ENCODE results near the gene RSBN1L. TPM values are rescaled to one million over a fixed set of nuclear protein-coding genes. Genes with fewer than 3 reads are reported as not detected.

Gene RSBN1L
- total and polyA plus RNA-seq, 2 of the 8 experiments (the other 6 are each of a cell fraction or from before 2014, with no cell fraction given), result 4.1 to 22.1 TPM

GRCh38 chr7:77824636-77825035, 128.4 kb downstream of the RSBN1L start:
- H3K79me1 ChIP-seq (ENCODE audit: low read depth, low read length), result peaks cover 5% of the 10 kb centered on the region; the same call in 1 of the 2 replicates
- H3K23me2 ChIP-seq (ENCODE audit: low read depth, low read length), result no peaks in the 10 kb centered on the region
- H3K4ac ChIP-seq (replicated peaks; ENCODE audit: insufficient read length, low read depth, low read length), result no peak overlapping the region
- no peak overlapping the region for H3K18ac ChIP-seq (ENCODE audit: extremely low read depth, low read length)
- H3K14ac ChIP-seq (ENCODE audit: insufficient read length), result no peak overlapping the region
- H2BK12ac ChIP-seq (ENCODE audit: low read depth, low read length), result no peak overlapping the region
- H3K27ac ChIP-seq (ENCODE audit: low read depth, low read length), result no peak overlapping the region
- no peak overlapping the region for H2AFZ ChIP-seq (ENCODE audit: low read length)
- H4K5ac ChIP-seq (ENCODE audit: insufficient read length, low read depth, low read length), result no peak overlapping the region
- H3K9me3 ChIP-seq (ENCODE audit: insufficient read depth in 2 of 2, low read depth in 1 of 2, low read length in 1 of 2), result peaks cover 12 to 14% of the 10 kb centered on the region in 2 experiments; a peak in 3 of 4 replicates
- no peak overlapping the region for H2BK15ac ChIP-seq (ENCODE audit: low read length)
- 0 out of 7 replicates have a peak, but pooled peaks cover 0 to 3% (median 0%) of the 10 kb centered on the region in 4 experiments for H3K4me1 ChIP-seq (replicated peaks in 1 of 4; ENCODE audit: control insufficient read depth in 3 of 4, insufficient read depth in 4 of 4, low read length in 3 of 4)
- no peak for DNase-seq (ENCODE audit: low read depth in 1 of 2, low spot score in 2 of 2)
- peaks cover 0 to 8% of the 10 kb centered on the region in 2 experiments; a peak in 2 of 4 replicates for H3K79me2 ChIP-seq (ENCODE audit: control insufficient read depth in 1 of 2, insufficient read depth in 2 of 2, low read length in 2 of 2)
- H3K36me3 ChIP-seq (ENCODE audit: control insufficient read depth in 2 of 4, insufficient read depth in 4 of 4, low read length in 3 of 4), result 0 out of 8 replicates have a peak, but pooled peaks cover 0 to 3% (median 0%) of the 10 kb centered on the region in 4 experiments
- H2BK5ac ChIP-seq (ENCODE audit: low read depth, low read length), result no peak overlapping the region
- WGBS, 2 experiments (ENCODE audit: extremely low coverage in 1 of 2, insufficient coverage in 1 of 2, insufficient read length in 1 of 2, insufficient replicate concordance in 2 of 2, low coverage in 1 of 2, low lambda C conversion rate in 2 of 2, missing lambda C conversion rate in 1 of 2), result 97% methylated on average over 5 of the region's 5 CpGs; no CpG with 5 or more reads in 1 of the 2 experiments
- H4K8ac ChIP-seq (ENCODE audit: extremely low read depth, insufficient read depth, low read length), result no peak overlapping the region
- ChIA-PET POLR2A (ENCODE audit: partially characterized antibody) (no interaction called here), CTCF (ENCODE audit: partially characterized antibody) (no interaction called here)
- H3K23ac ChIP-seq (ENCODE audit: insufficient read length), result no peak overlapping the region
- FAIRE-seq, result no peak
- no peak overlapping the region for H3K9ac ChIP-seq (replicated peaks in 1 of 4; ENCODE audit: extremely low read depth in 1 of 4, low read depth in 3 of 4, low read length in 3 of 4)
- no peak overlapping the region for H4K91ac ChIP-seq (replicated peaks; ENCODE audit: insufficient read length, low read length)
- no peak overlapping the region for H2BK120ac ChIP-seq (replicated peaks; ENCODE audit: low read depth, low read length)
- H2AK5ac ChIP-seq (ENCODE audit: low read depth, low read length), result no peak overlapping the region
- H3K4me3 ChIP-seq (ENCODE audit: extremely low read depth in 1 of 4, insufficient read depth in 2 of 4, low read depth in 3 of 4, low read length in 4 of 4), result no peak overlapping the region
- H2BK20ac ChIP-seq (ENCODE audit: low read length), result no peak overlapping the region
- no peaks in the 10 kb centered on the region for H3K27me3 ChIP-seq (replicated peaks in 1 of 4; ENCODE audit: control insufficient read depth in 3 of 4, extremely low read depth in 1 of 4, insufficient read depth in 3 of 4, low read length in 3 of 4)
- no peak overlapping the region for H3K56ac ChIP-seq (replicated peaks; ENCODE audit: insufficient read length, low read depth, low read length)
- no peak overlapping the region for H3K4me2 ChIP-seq (ENCODE audit: insufficient read depth in 1 of 2, low read depth in 2 of 2, low read length in 2 of 2)
- H4K20me1 ChIP-seq (replicated peaks in 1 of 2; ENCODE audit: control insufficient read depth in 1 of 2, insufficient read depth in 2 of 2, low read length in 2 of 2), result no peaks in the 10 kb centered on the region

All from H1 (cell line).